PC-3 (cell line): ENCODE measurements around the gene NRG3. TPM values are rescaled to one million over a fixed set of nuclear protein-coding genes. Genes with fewer than 3 reads are reported as not detected.

Experiments used
- ATAC-seq: fragments of 200-7000 bp; cut with Tn5 transposase; 2 replicates; pipeline ENCODE4 v1.9.1; 2020; ENCODE audit warnings: mild to moderate bottlenecking, moderate library complexity
- BruUV-seq: library from RNA; stranded (reverse); fragments of 400-500 nt; replicated peaks from 2 replicates; lab custom pipeline; 2021; lab: Mats Ljungman, UMichigan
- CTCF ChIA-PET: fragments of 300-600 bp; sonication (Branson Sonifier 250); formaldehyde crosslinking; loops from one replicate; lab custom pipeline; 2022; ENCODE audit warnings: antibody characterized with exemption; lab: Charles Lee
- POLR2A ChIA-PET: fragments of 300-600 bp; sonication (Branson Sonifier 250); formaldehyde crosslinking; loops from one replicate; lab custom pipeline; 2022; ENCODE audit warnings: antibody characterized with exemption; ENCODE audit not compliant: unreplicated experiment; lab: Charles Lee
- DNase-seq: peaks from one replicate; pipeline ENCODE4 v3.0.0-alpha.2; 2015
- H2AFZ ChIP-seq: fragments of 300-600 bp; sonication (generic); 2 replicates; pipeline ENCODE4 v1.6.0; 2016; ENCODE audit warnings: antibody characterized with exemption, low read length
- H3F3A ChIP-seq: fragments of 300-600 bp; sonication (generic); one replicate; pipeline ENCODE4 v1.6.0; 2017; ENCODE audit warnings: antibody characterized with exemption, low read length, control low read depth, mild to moderate bottlenecking; ENCODE audit not compliant: unreplicated experiment
- H3K27ac ChIP-seq: fragments of 300-600 bp; sonication (generic); 2 replicates; pipeline ENCODE4 v1.5.1; 2016; ENCODE audit warnings: mild to moderate bottlenecking, low read length
- H3K27me3 ChIP-seq: fragments of 300-600 bp; sonication (generic); 2 replicates; pipeline ENCODE4 v1.6.1; 2016; ENCODE audit warnings: low read length, mixed read lengths
- H3K36me3 ChIP-seq: fragments of 300-600 bp; sonication (generic); 2 replicates; pipeline ENCODE4 v1.6.1; 2016; ENCODE audit warnings: low read depth, mixed run types, low read length, mixed read lengths
- H3K4me1 ChIP-seq: fragments of 300-600 bp; sonication (generic); 2 replicates; pipeline ENCODE4 v1.5.1; 2016; ENCODE audit warnings: low read length; ENCODE audit not compliant: insufficient read depth
- H3K4me2 ChIP-seq: fragments of 300-600 bp; sonication (generic); 2 replicates; pipeline ENCODE4 v1.6.0; 2016; ENCODE audit warnings: low read length
- H3K4me3 ChIP-seq: fragments of 300-600 bp; sonication (generic); 2 replicates; pipeline ENCODE4 v1.5.1; 2016; ENCODE audit warnings: mild to moderate bottlenecking, low read length, mixed read lengths
- H3K79me2 ChIP-seq: fragments of 300-600 bp; sonication (generic); 2 replicates; pipeline ENCODE4 v1.6.1; 2017; ENCODE audit warnings: low read length, mixed read lengths
- H3K9ac ChIP-seq: fragments of 300-600 bp; sonication (generic); 2 replicates; pipeline ENCODE4 v1.6.0; 2016; ENCODE audit warnings: mild to moderate bottlenecking, low read length
- H3K9me2 ChIP-seq: fragments of 300-600 bp; sonication (generic); replicated peaks from 2 replicates; pipeline ENCODE4 v1.6.1; 2016; ENCODE audit warnings: mixed run types, low read length, mixed read lengths
- H3K9me3 ChIP-seq: fragments of 300-600 bp; sonication (generic); 2 replicates; pipeline ENCODE4 v1.6.1; 2016; ENCODE audit warnings: low read length, mixed read lengths
- H4K20me1 ChIP-seq: fragments of 300-600 bp; sonication (generic); 2 replicates; pipeline ENCODE4 v1.6.1; 2016; ENCODE audit warnings: low read length, mixed read lengths
- EZH2 ChIP-seq: fragments of 300-600 bp; sonication (generic); IDR thresholded peaks from one replicate; pipeline ENCODE4 v1.6.1; 2017; ENCODE audit warnings: antibody characterized with exemption, mild to moderate bottlenecking, low read length; ENCODE audit not compliant: unreplicated experiment
- EZH2phosphoT487 ChIP-seq: fragments of 300-600 bp; sonication (generic); IDR thresholded peaks from 2 replicates; pipeline ENCODE4 v1.6.1; 2018; ENCODE audit warnings: mild to moderate bottlenecking, antibody characterized with exemption, low read length, borderline replicate concordance
- intact Hi-C: fragments of 100-400 bp; cut with micrococcal nuclease; formaldehyde crosslinking; loops from 2 replicates; pipeline ENCODE4 v1.9.0; 2023
- total RNA-seq: library from RNA; depleted of rRNA; stranded (reverse); fragments of >200 nt; gene quantifications from 2 replicates; pipeline ENCODE4 v1.2.3, GENCODE V29; 2014
- TF ChIP-seq, protein P1 (sequence below): fragments of 300-600 bp; sonication (generic); conservative IDR thresholded peaks from 2 replicates; pipeline ENCODE4 v1.5.1; 2017; ENCODE audit warnings: antibody characterized with exemption, low read depth, mild to moderate bottlenecking, low read length

The NRG3 gene
- total RNA-seq, 1 experiment from 2014 or later: not detected

DNA sequence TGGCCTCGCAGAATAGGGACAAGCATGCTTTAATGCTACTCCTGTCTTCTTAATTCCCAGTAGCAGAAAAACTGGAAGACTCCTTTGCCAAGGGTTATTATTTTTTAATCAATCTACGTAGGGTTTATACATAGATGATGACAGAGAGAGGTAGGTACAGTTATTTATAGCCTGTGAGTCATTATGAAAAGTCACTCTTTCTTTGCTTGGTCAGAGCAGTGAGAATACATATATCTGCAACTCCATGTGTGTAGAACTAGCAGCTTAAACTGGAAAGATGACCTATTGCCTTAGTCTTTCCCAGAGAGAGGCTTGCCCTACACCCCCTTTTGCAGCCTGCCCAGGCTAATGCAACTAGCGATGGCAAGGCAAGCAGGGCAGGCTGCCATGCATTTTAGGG is 1050.6 kb downstream of the NRG3 start:
- Histone ChIP-seq H2AFZ (no peak overlapping the region), H3F3A (no peaks in the 10 kb centered on the region), H3K9ac (no peak overlapping the region), H3K79me2 (no peaks in the 10 kb centered on the region), H3K4me3 (no peak overlapping the region), H3K36me3 (no peaks in the 10 kb centered on the region), H3K4me1 (no peaks in the 10 kb centered on the region), H3K27me3 (no peaks in the 10 kb centered on the region), H4K20me1 (no peaks in the 10 kb centered on the region), H3K4me2 (no peak overlapping the region), H3K9me2 (no peaks in the 10 kb centered on the region), H3K27ac (no peak overlapping the region), H3K9me3 (no peaks in the 10 kb centered on the region)
- TF ChIP-seq, protein P1, sequence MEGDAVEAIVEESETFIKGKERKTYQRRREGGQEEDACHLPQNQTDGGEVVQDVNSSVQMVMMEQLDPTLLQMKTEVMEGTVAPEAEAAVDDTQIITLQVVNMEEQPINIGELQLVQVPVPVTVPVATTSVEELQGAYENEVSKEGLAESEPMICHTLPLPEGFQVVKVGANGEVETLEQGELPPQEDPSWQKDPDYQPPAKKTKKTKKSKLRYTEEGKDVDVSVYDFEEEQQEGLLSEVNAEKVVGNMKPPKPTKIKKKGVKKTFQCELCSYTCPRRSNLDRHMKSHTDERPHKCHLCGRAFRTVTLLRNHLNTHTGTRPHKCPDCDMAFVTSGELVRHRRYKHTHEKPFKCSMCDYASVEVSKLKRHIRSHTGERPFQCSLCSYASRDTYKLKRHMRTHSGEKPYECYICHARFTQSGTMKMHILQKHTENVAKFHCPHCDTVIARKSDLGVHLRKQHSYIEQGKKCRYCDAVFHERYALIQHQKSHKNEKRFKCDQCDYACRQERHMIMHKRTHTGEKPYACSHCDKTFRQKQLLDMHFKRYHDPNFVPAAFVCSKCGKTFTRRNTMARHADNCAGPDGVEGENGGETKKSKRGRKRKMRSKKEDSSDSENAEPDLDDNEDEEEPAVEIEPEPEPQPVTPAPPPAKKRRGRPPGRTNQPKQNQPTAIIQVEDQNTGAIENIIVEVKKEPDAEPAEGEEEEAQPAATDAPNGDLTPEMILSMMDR: no peak
- TF ChIP-seq EZH2phosphoT487: no peak
- no peak for TF ChIP-seq EZH2
- BruUV-seq: no TSS peak
- ATAC-seq (no peak), DNase-seq (no peak)
- intact Hi-C loops: no loop called here
- POLR2A ChIA-PET: no interaction called here
- CTCF ChIA-PET: no interaction called here

DNA sequence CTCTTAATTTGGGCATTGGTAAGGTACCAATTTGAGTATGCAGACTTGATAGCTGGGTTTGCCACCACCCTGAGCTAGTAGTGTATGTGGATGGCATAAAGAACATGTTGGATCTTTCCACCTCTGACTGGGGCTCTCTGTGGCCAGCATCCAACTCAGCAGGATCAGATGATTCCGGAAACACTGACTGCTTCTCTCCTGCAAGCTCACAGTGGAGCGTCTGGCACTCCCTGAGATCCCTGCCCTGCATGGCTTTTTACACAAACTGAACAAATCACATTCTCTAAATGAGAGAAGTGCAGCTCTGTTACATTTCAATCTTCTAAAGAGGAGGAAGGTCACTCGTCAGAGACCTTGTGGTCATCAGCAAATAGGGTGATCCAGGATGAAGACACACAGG is 1057.5 kb downstream of the NRG3 start:
- CTCF ChIA-PET: no interaction called here
- H4K20me1 ChIP-seq: no peaks in the 10 kb centered on the region
- no peaks in the 10 kb centered on the region for H3F3A ChIP-seq
- TF ChIP-seq, protein P1: no peak
- TF ChIP-seq EZH2phosphoT487 (no peak), EZH2 (no peak)
- no peak overlapping the region for H3K27ac ChIP-seq
- H3K36me3 ChIP-seq: no peaks in the 10 kb centered on the region
- no peak overlapping the region for H3K4me3 ChIP-seq
- H3K9me3 ChIP-seq: no peaks in the 10 kb centered on the region
- no peak overlapping the region for H3K4me2 ChIP-seq
- H3K79me2 ChIP-seq: no peaks in the 10 kb centered on the region
- POLR2A ChIA-PET: no interaction called here
- ATAC-seq (no peak), DNase-seq (no peak)
- BruUV-seq: no TSS peak
- H2AFZ ChIP-seq: no peak overlapping the region
- intact Hi-C loops: no loop called here
- H3K9me2 ChIP-seq: no peaks in the 10 kb centered on the region
- no peak overlapping the region for H3K9ac ChIP-seq
- H3K4me1 ChIP-seq: no peaks in the 10 kb centered on the region
- no peaks in the 10 kb centered on the region for H3K27me3 ChIP-seq

DNA sequence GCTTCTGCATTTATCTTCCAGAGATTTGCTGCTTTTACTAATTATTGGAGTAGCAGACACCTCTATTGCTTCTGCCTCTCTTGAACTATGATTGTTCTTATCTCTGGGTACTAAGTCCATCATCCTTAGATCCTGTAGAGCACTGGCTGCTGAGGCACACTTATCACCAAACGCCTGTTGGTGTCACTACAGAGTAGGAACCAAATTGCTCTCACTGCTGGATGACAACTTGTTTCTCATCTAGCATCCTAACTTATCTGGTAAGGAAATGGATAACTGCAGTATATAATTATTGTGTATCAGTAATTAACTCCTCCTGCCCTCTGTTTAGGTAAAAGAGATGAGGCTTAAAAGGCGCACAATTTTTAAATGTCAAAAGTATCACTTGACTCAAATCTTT is 1059.4 kb downstream of the NRG3 start:
- DNase-seq: no peak

More for the DNA sequence above, 1059.4 kb downstream of the NRG3 start:
- no peak overlapping the region for H3K27ac ChIP-seq
- no peaks in the 10 kb centered on the region for H3K9me3 ChIP-seq
- ChIA-PET CTCF (no interaction called here), POLR2A (no interaction called here)
- no peak for ATAC-seq
- no peak for TF ChIP-seq EZH2
- no peak for TF ChIP-seq EZH2phosphoT487
- TF ChIP-seq, protein P1: no peak
- no peak overlapping the region for H3K4me3 ChIP-seq
- H3K79me2 ChIP-seq: no peaks in the 10 kb centered on the region
- no peaks in the 10 kb centered on the region for H3F3A ChIP-seq
- H2AFZ ChIP-seq: no peak overlapping the region
- H3K9ac ChIP-seq: no peak overlapping the region
- H3K9me2 ChIP-seq: no peaks in the 10 kb centered on the region
- no peak overlapping the region for H3K4me2 ChIP-seq
- H3K36me3 ChIP-seq: no peaks in the 10 kb centered on the region
- no peaks in the 10 kb centered on the region for H3K27me3 ChIP-seq
- BruUV-seq: no TSS peak
- H4K20me1 ChIP-seq: no peaks in the 10 kb centered on the region
- intact Hi-C loops: no loop called here
- H3K4me1 ChIP-seq: no peaks in the 10 kb centered on the region
